Kidney epithelial cell (primary cell): ENCODE data around the gene GAS2L1. TPM values are rescaled to one million over a fixed set of nuclear protein-coding genes. Genes with fewer than 3 reads are reported as not detected.

ENCODE experiments used
- DNase-seq: peaks from one replicate; pipeline ENCODE4 v3.0.0-alpha.2; 2010; ENCODE audit warnings: low read depth
- H3K27me3 ChIP-seq: 2 replicates; pipeline ENCODE4 v1.6.0; 2011; ENCODE audit warnings: low read length; ENCODE audit not compliant: control insufficient read depth, insufficient read depth
- H3K36me3 ChIP-seq: 2 replicates; pipeline ENCODE4 v1.5.1; 2011; ENCODE audit warnings: low read length; ENCODE audit not compliant: control insufficient read depth, insufficient read depth
- H3K4me3 ChIP-seq: 2 replicates; pipeline ENCODE4 v1.5.1; 2011; ENCODE audit warnings: low read depth, mild to moderate bottlenecking, control low read depth, low read length
- CTCF ChIP-seq: IDR thresholded peaks from 2 replicates; pipeline ENCODE4 v1.5.1; 2011; ENCODE audit warnings: mild to moderate bottlenecking, moderate library complexity, low read length, control low read depth, inconsistent platforms; ENCODE audit not compliant: insufficient read depth, poor library complexity, severe bottlenecking
- total RNA-seq: library from RNA; depleted of rRNA; stranded (reverse); fragments of >200 nt; gene quantifications from 2 replicates; pipeline ENCODE4 v1.2.3, GENCODE V29; 2015

The GAS2L1 gene
- total RNA-seq, 1 donor from 2014 or later = 8.9 TPM

DNA sequence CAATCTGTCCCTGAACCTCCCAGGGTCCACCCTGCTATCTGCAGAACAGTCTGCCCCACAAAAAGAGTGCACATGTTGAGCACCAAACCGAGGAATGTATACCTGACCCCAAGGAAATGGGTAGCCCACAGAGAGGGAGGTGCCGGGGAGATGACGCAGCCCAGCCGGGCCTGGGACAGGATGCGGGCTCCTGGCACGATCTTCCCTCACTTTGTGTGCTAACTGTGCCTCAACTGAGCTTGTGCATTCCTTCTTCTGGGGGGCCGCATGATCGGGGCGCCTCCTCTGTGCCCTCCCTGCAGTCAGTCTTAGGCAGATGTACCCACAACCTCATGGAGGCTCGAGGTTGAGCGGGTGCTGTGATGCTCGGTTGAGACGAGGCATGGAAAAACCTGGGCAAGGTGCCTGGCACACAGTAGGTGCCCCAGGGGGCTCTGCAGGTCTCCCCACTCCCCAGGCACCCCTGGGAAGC, 2.4 kb downstream of the GAS2L1 start:
- H3K4me3 ChIP-seq = no peak overlapping the region
- no peak for DNase-seq
- TF ChIP-seq CTCF = no peak
- H3K36me3 ChIP-seq = no peaks in the 10 kb centered on the region
- peaks cover 10% of the 10 kb centered on the region for H3K27me3 ChIP-seq

DNA sequence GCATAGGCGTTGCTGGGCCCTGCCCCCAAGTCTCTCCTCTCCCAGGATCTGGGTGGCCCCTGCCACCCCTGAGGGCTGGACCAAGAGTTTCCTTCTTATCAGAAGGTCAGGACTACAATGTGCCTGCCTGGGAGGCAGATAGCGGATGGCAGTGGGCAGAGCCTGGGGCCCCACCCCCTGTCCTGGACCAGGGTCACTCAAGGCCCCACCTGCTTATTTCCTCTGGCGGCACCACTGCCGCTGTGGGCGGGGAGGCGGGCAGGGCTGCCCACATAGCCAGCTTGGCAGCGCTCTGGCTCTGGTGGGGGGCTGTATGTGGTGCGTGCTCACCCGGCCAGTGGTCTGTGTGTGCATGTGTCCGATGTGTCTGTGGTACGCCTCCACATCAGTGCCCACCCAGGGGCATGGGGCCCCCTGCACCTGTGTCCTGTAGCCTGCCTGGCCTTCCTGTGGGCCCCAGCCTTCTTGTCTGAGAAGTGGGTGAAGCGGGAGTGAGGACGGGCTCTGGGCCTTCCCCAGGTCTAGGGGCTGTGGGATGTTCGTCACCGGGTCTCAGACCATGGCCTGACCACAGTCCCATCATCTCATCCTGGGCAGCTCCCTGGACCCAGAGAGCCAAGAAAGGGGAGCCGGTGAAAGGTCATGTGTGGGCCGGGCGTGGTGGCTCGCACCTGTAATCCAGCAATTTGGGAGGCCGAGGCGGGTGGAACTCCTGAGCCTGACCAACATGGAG, 3.0 kb downstream of the GAS2L1 start:
- Histone ChIP-seq H3K36me3 (no peaks in the 10 kb centered on the region), H3K4me3 (no peak overlapping the region), H3K27me3 (peaks cover 17% of the 10 kb centered on the region)
- no peak for DNase-seq
- TF ChIP-seq CTCF = no peak

GRCh38 chr22:29310065-29310862, 3.8 kb downstream of the GAS2L1 start:
- Histone ChIP-seq H3K27me3 (peaks cover 24% of the 10 kb centered on the region), H3K4me3 (no peak overlapping the region), H3K36me3 (no peaks in the 10 kb centered on the region)
- TF ChIP-seq CTCF = no peak
- DNase-seq = no peak

DNA sequence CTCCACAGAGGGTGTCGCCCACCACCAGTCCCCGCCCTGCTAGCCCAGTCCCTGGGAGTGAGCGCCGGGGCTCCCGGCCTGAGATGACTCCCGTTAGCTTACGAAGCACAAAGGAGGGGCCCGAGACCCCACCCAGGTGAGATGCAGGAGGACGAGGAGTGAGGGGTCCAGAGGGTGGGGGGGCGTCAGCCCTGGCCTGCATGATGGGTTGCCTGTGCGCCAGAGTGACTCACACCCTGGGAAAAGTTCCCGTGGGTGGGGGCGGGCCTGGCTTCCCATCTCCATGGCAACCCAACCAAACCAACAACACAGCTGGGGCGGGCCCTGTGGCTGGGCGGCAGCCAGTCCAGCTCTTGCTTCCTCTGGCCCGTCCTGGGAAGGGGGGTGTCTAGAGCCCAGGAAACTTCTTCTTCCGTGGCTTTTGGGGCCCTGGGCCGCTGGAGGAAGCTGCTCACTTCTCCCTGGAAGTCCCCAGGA, 4.5 kb downstream of the GAS2L1 start:
- no peaks in the 10 kb centered on the region for H3K36me3 ChIP-seq
- TF ChIP-seq CTCF = no peak
- DNase-seq = peak; percentile 83
- H3K4me3 ChIP-seq = no peak overlapping the region
- H3K27me3 ChIP-seq = peaks cover 30% of the 10 kb centered on the region

- Histone ChIP-seq H3K27me3 (peaks cover 37% of the 10 kb centered on the region), H3K36me3 (no peaks in the 10 kb centered on the region), H3K4me3 (no peak overlapping the region)
- no peak for DNase-seq
- TF ChIP-seq CTCF = no peak
Observed at GRCh38 chr22:29311464-29312217, 5.2 kb downstream of the GAS2L1 start.
